ENCODE data around the gene RALGPS1.

RALGPS1 gene

GRCh38 chr9:127189628-127190027 is 275.0 kb downstream of the RALGPS1 start:
- DNase-seq (ENCODE audit: low read depth): no peak

- DNase-seq (ENCODE audit: low read depth): no peak
These were observed 278.2 kb downstream of the RALGPS1 start for GRCh38 chr9:127192744-127193143.

DNA sequence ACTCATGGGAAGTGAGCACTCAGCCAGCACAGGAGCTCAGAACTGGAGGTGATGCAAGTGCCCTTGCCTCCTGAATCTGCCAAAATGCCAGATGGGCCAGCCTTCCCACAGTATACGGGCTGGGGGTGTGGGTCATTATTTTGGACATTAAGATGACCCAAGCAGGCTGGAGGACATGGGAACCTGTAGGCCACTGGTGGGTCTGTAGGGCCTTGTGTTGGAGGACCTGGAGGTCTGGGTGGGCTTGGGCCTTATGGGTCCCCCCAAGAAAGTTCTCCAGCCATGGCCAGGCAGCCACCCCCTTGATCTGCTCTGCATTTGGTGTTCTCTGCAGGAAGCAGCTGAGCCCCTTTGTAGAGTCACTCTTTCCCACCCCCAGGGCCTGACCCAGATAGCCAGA is 278.9 kb downstream of the RALGPS1 start:
- DNase-seq (ENCODE audit: low read depth): no peak

GRCh38 chr9:127194881-127195713 is 280.5 kb downstream of the RALGPS1 start:
- no peak for DNase-seq (ENCODE audit: low read depth)

- no peak for DNase-seq (ENCODE audit: low read depth)
These were observed 281.6 kb downstream of the RALGPS1 start for GRCh38 chr9:127195976-127196825.

- no peak for DNase-seq (ENCODE audit: low read depth)
These were observed 282.2 kb downstream of the RALGPS1 start for GRCh38 chr9:127196826-127197145.

GRCh38 chr9:127197186-127197860 is 282.7 kb downstream of the RALGPS1 start:
- DNase-seq (ENCODE audit: low read depth): no peak

GRCh38 chr9:127197861-127198430 is 283.4 kb downstream of the RALGPS1 start:
- DNase-seq (ENCODE audit: low read depth): no peak

GRCh38 chr9:127198587-127198986 is 284.0 kb downstream of the RALGPS1 start:
- no peak for DNase-seq (ENCODE audit: low read depth)

DNA sequence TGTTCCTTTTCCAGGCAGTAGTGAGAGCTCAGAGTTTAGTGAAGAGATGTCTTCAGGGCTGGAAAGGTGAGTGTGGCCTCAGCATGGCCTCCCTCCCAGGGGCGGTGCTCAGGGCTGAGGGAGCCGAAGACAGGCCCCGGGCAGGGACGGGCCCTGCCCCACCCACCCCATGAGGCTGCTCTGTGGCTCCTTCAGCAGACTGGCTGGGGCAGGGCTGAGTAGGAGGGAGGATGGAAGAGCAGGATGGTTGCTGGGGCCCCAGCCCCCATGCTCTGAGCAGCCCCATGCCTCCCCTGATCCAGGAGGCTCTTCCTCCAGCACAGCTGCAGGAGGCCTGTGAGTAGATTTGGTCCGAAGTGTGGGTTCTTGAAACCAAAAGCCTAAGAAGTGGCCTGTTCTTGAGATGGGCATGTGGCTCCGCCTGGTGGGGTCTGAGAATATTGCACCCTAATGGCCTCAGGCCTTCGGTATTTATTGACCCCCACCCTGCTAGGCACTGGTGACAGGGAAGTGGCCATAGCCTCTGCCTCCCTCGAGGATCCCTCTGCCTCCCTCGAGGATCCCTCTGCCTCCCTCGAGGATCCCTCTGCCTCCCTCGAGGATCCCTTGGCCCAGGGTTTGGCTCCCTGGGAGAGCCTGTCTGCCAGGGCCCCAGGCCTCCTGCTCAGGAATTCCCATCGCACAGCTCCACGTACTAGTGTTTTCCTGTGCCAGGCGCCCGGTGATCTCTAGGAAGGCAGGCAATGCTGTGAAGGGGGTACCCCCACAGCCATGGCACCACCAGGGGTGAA is 284.6 kb downstream of the RALGPS1 start:
- DNase-seq (ENCODE audit: low read depth): no peak

GRCh38 chr9:127200106-127200862 is 285.7 kb downstream of the RALGPS1 start:
- DNase-seq (ENCODE audit: low read depth): no peak

DNA sequence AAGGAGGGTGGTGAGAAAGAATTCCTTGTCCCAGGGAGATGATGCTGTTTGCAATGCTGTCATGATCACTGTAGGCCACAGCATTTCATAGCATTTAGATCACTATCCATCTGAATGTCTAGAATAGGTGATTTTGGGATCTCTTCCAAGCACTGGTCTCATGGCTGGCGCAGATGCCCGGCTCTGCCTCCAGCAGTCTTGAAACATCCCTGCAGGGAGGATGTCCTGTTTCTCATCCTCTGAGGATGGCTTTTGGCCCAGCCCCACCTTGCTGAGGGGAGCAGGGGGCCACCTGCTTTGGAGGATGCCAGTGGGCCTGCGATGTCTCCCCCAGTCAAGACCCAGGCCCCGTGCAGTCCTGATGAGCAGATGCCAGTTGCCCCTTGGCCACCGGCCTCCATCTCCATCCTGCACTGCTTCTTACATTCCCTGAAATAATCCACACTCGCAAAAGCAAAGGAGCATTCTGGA is 286.5 kb downstream of the RALGPS1 start:
- no peak for DNase-seq (ENCODE audit: low read depth)

DNA sequence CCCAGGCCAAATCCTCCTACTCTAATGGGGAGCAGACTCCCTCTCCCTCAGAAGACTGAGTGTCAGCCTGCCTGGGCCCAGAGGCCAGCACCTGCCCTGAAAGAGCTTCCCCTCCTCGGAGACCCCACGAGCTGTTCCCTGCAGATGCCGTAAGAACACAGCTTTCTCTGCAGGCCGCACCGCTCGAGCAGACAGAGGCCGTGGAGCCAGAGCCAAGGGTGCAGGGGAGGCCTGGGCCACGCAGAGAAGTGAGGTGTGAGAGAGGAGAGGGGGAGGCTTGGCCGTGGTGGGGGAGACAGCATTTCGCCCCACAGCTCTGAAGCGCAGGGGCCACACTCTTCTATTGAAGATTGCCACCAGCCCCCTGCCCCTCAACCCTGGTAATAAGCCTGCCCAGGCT is 287.1 kb downstream of the RALGPS1 start:
- no peak for DNase-seq (ENCODE audit: low read depth)

DNA sequence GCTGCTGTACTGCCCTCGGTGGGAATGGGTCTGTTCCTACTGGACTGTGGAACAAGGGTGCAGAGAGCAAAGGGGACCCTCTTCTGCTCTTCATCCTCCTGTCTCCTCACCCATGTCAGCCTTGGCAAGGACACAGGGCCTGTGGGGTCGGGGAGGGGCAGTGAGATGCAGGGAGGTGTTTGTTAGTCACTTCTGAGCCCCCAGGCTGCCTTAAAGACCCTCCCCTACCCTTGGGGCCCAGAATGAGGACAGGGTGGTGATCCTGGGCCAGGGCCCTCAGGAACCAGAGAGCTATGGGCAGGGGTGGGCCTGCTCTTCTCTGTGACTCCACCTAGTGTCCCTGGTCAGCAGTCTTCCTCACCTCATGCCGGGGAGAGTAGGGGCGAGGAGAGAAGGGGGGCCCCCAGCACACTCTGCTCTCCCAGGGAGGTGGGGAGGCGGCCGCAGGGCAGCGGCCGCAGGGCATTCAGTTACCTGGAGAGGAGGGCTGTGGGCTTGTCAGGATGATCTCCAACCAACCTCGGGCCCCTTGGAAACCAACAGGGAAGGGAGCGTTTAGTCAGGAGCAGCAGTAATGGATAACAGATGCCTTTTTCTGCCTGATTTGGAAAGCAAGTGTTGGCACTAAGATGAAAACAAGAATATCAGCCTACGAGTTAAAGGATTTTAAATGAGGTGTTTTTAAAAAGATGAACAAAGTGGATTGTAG is 288.0 kb downstream of the RALGPS1 start:
- DNase-seq (ENCODE audit: low read depth): no peak

GRCh38 chr9:127203681-127204327 is 289.2 kb downstream of the RALGPS1 start:
- no peak for DNase-seq (ENCODE audit: low read depth)

- DNase-seq (ENCODE audit: low read depth): no peak
These were observed 290.3 kb downstream of the RALGPS1 start for GRCh38 chr9:127204771-127205470.

- DNase-seq (ENCODE audit: low read depth): no peak
These were observed 291.4 kb downstream of the RALGPS1 start for GRCh38 chr9:127205952-127206351.

DNA sequence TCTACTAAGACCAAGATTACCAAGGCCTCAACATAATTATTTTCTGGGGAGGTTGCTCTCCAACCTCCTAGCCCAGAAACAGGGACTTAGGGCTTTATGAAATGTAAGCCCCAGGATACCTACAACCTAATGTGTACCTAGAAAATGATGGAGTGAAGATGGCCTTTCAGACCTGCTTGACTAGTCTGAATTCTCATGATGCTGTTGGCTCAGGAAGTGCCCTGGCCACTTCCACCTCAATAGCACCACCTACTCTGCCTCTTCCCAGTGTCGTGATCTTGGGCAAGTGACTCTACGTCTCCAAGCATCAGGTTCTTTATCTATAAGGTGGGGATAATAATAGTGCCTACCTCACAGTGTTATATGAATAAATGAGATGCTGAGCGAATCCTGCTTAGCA is 292.1 kb downstream of the RALGPS1 start:
- no peak for DNase-seq (ENCODE audit: low read depth)
